NT2/D1 (cell line): ENCODE measurements around the gene TPM1.

ENCODE experiments used
- DNase-seq: peaks from one replicate; pipeline ENCODE4 v3.0.0-alpha.2; 2011; ENCODE audit warnings: low read depth, low spot score
- H3K27me3 ChIP-seq: 2 replicates; pipeline ENCODE4 v1.6.0; 2011; ENCODE audit warnings: mild to moderate bottlenecking; ENCODE audit not compliant: insufficient read length, insufficient read depth
- H3K36me3 ChIP-seq: 2 replicates; pipeline ENCODE4 v1.6.1; 2011; ENCODE audit warnings: mild to moderate bottlenecking, low read length, mixed read lengths; ENCODE audit not compliant: insufficient read depth, insufficient read length
- H3K4me1 ChIP-seq: 2 replicates; pipeline ENCODE4 v1.5.1; 2011; ENCODE audit not compliant: insufficient read depth, insufficient read length
- H3K4me3 ChIP-seq: 2 replicates; pipeline ENCODE4 v1.5.1; 2011; ENCODE audit warnings: low read depth; ENCODE audit not compliant: insufficient read length
- H3K9ac ChIP-seq: 2 replicates; pipeline ENCODE4 v1.6.0; 2011; ENCODE audit warnings: low read depth; ENCODE audit not compliant: insufficient read length
- H3K9me3 ChIP-seq: 2 replicates; pipeline ENCODE4 v1.5.1; 2011; ENCODE audit warnings: mild to moderate bottlenecking, low read length; ENCODE audit not compliant: insufficient read depth
- SUZ12 ChIP-seq: IDR thresholded peaks from 2 replicates; pipeline ENCODE4 v1.6.1; 2011; ENCODE audit not compliant: insufficient read length, insufficient read depth; ENCODE audit errors: extremely low read depth
- YY1 ChIP-seq: IDR thresholded peaks from 2 replicates; pipeline ENCODE4 v1.6.1; 2011; ENCODE audit not compliant: insufficient read length, insufficient read depth
- ZNF274 ChIP-seq: IDR thresholded peaks from 2 replicates; pipeline ENCODE4 v1.6.1; 2011; ENCODE audit warnings: mild to moderate bottlenecking, low read depth, low read length

TPM1 gene

DNA sequence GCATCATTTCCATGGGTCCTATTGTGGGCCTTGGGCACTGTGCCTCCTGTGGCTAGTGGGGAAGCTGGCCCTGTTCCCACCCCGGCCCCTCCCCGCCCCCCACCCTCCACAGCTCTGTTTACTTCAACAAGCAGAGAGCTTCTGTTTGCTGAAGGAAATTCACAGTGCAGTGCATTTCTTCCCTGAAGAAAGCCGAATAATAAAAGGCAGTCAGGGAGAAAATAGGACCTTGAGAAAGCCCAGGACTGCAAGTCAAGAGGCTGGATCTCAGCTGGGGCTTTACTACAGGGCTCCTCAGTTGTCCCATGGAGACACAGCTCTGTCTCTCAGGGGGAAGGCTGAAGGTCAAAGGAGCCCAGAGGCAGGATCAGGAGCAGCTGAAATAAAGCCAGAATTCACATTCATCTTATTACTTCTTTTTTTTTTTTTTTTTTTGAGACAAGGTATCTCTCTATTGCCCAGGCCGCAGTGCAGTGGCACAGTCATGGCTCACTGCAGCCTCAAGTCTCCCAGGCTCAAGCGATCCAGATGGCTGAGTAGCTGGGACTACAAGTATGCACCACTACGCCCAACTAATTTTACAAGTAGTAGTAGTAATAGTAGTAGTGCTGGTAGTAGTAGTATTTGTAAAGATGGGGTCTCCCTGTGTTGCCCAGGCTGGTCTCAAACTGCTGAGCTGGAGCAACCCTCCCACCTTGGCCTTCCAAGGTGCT, 46.1 kb downstream of the TPM1 start:
- Histone ChIP-seq H3K4me3 (no peak overlapping the region), H3K36me3 (no peaks in the 10 kb centered on the region), H3K4me1 (peaks cover 8% of the 10 kb centered on the region), H3K9ac (peak overlapping the region; percentile 68), H3K9me3 (no peaks in the 10 kb centered on the region), H3K27me3 (no peaks in the 10 kb centered on the region)
- DNase-seq = no peak
- TF ChIP-seq SUZ12 = no peak
- no peak for TF ChIP-seq ZNF274
- TF ChIP-seq YY1 = no peak

DNA sequence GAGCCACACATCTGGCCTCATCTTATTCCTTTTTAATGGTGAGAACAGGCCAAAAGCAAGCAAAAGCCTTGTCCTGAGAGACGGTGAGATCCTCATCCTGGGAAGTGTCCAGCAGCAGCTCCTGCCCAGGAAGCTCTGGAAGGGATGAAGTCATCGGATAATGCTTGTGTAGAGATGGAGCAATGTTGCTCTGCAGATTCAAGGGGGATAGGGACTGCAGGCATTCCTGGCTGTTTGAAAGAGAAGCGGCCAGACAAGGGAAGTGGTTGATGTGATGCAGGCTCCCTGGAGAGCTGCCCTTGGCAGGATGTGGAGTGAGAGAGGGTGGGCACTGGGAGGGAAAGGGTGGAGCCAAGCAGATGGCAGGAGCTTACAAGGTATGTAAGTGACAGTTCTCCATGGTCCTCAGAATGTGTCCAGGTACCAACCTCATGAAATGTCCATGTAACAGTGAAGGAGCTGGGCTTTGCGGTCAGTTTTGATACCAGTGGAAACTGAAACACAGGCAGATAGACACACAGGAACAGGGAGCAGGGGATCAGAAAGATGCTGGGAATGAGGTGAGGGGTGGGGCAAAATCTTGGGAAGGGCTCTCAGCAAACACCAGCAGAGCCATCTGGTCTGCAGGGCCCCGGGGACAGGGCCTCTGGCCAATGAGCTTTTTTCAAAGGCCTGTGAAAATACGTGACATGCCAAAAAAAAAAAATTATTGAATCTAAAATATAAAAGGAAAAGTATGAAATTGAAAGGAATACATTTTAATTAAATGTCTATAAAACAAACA, 46.9 kb downstream of the TPM1 start:
- Histone ChIP-seq H3K4me3 (no peak overlapping the region), H3K4me1 (peaks cover 7% of the 10 kb centered on the region)

DNA sequence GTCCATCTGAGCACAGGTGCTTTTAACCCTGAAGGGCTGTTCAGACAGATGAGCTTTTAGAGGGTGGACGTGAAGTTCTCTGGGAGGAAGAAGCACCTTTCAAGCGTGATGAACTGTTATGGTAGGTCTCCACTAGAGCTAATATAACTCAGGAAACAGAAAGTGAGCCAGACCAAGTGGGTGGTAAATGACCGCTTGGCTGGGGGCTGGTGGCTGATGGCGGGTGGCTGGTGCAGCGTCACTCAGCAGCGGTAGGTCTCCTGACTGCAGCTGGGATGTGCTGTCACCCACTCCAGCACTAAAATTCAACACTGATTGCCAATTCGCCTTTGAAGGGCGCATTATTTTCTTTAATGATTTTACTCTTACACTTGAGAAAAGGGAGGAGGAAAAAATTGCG, 47.9 kb downstream of the TPM1 start:
- H3K9me3 ChIP-seq = no peaks in the 10 kb centered on the region
- no peak for DNase-seq
- no peaks in the 10 kb centered on the region for H3K27me3 ChIP-seq
- no peak overlapping the region for H3K9ac ChIP-seq
- H3K4me1 ChIP-seq = peaks cover 7% of the 10 kb centered on the region
- TF ChIP-seq ZNF274 (no peak), YY1 (no peak), SUZ12 (no peak)
- no peaks in the 10 kb centered on the region for H3K36me3 ChIP-seq
- H3K4me3 ChIP-seq = no peak overlapping the region

More for the DNA sequence above, 46.9 kb downstream of the TPM1 start:
- H3K27me3 ChIP-seq = no peaks in the 10 kb centered on the region
- TF ChIP-seq YY1 (peak; percentile 17), ZNF274 (no peak), SUZ12 (no peak)
- H3K9ac ChIP-seq = peak overlapping the region; percentile 68
- DNase-seq = peak; percentile 76
- no peaks in the 10 kb centered on the region for H3K9me3 ChIP-seq
- H3K36me3 ChIP-seq = no peaks in the 10 kb centered on the region

DNA sequence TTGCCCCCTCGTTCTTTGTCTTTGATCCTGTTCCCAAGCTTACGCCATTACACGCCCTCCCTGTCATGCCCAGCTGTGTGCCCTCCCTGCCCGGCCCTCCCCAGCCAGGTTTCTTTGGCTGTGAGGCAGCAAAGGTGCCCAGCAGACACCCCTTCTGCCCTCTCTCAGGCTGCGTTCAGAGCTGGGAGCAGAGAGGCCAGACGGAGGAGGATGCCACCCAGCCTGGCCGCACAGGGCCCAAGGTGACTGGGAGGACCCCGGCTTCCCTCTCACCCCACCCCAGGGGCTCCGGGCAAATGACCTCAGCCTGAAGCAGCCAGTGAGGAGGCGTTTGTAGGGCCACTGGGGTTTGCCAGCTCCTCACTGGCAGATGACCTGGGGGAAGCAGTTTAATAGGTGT, 48.3 kb downstream of the TPM1 start:
- no peak overlapping the region for H3K9ac ChIP-seq
- no peak overlapping the region for H3K4me3 ChIP-seq
- no peaks in the 10 kb centered on the region for H3K9me3 ChIP-seq
- DNase-seq = no peak
- H3K36me3 ChIP-seq = no peaks in the 10 kb centered on the region
- H3K27me3 ChIP-seq = no peaks in the 10 kb centered on the region
- no peak for TF ChIP-seq YY1
- no peak for TF ChIP-seq ZNF274
- TF ChIP-seq SUZ12 = no peak
- peaks cover 7% of the 10 kb centered on the region for H3K4me1 ChIP-seq

DNA sequence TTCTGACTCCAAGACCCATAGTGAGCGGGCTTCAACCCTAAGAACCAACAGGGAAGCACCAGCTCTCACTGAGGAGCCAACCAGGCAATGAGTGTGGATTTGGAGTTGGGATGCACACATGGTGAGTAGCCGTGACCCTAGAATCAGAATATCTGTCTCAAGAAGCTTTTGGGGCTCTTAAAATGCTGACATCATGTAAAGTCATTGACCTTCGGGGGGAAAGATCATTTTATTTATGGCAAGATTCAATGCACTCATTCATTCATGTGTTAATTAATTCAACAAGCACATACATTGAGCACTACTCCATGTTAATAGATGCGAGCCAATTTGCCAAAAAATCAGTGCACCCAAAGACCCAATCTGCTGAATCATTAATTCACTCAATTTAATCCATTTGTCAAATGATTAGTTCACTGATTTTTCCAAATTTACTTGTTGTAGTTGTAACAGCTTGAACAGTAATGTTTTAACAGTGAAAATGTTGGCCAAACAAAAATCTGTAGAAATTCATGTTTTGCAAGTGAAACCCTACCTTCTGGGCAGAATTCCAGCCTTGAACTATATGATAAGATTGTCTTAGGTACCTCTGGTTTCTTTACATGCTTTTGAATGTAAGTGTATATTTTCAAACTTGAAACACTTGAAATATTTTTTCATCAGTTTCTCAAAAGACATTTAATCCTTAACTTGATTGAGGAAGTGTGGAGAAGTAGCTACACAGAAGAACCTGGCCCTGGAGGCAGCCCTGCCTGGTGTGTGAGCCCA, 49.3 kb downstream of the TPM1 start:
- Histone ChIP-seq H3K4me1 (peaks cover 7% of the 10 kb centered on the region), H3K36me3 (no peaks in the 10 kb centered on the region), H3K9me3 (no peaks in the 10 kb centered on the region), H3K27me3 (no peaks in the 10 kb centered on the region), H3K4me3 (no peak overlapping the region), H3K9ac (no peak overlapping the region)
- DNase-seq = no peak
- no peak for TF ChIP-seq SUZ12
- TF ChIP-seq ZNF274 = no peak
- no peak for TF ChIP-seq YY1

DNA sequence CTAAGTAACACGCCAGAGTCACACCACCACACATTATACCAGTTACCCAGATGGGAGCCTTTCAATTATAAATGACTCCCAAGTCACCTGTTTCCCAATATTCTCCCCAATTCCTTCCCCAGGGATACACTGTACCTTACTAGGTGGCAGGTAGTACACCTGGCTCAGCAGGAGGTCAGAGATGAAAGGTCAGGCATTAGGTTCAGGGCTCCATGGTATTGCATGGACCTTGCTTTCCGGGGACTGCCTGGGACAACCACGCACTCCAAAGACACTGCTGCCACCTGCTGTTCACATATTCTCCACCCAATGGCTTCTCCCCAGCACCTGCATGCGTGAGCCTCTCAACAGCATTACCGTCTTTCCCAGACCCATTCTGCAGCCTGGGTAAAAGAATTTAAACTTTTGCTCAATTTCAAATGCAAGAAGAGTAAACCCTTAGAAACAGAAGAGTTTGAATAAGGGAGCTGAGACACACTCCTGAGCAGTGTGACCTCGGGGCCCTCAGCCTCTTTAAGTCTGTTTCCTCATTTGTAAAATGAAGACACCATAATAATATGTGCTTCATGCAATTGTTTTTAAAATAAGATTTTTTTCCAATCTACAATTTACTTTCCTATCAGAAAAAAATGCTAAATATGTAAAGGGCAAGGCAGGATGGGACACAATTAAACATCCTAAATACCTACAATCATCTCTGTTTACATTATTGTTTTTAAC, 51.1 kb downstream of the TPM1 start:
- no peak for TF ChIP-seq YY1
- peaks cover 5% of the 10 kb centered on the region for H3K4me1 ChIP-seq
- H3K36me3 ChIP-seq = no peaks in the 10 kb centered on the region
- no peaks in the 10 kb centered on the region for H3K27me3 ChIP-seq
- peak; percentile 78 for DNase-seq
- H3K9ac ChIP-seq = no peak overlapping the region
- no peak overlapping the region for H3K4me3 ChIP-seq
- H3K9me3 ChIP-seq = peaks cover 13% of the 10 kb centered on the region
